Large intestine (tissue), 3 donors: ENCODE results near the gene VEZT. TPM values are rescaled to one million over a fixed set of nuclear protein-coding genes. Genes with fewer than 3 reads are reported as not detected.
"Not testable (repeated sequence)": the region's sequence is repeated elsewhere in the genome, so short reads cannot be mapped to it uniquely, and the experiment has no call there.

ENCODE experiments used
- DNase-seq, 2 donors: peaks; one replicate each; pipeline versions ENCODE4 v3.0.0 to v3.0.0-alpha.2; 2013
- H3K27ac ChIP-seq: one replicate; pipeline ENCODE4 v1.5.1; 2013; ENCODE audit warnings: low read length
- H3K27me3 ChIP-seq: 2 replicates; pipeline ENCODE4 v1.6.1; 2013; ENCODE audit warnings: low read length; ENCODE audit not compliant: control insufficient read depth, insufficient read depth
- H3K36me3 ChIP-seq: 2 replicates; pipeline ENCODE4 v1.6.1; 2013; ENCODE audit warnings: low read length; ENCODE audit not compliant: control insufficient read depth, insufficient read depth
- H3K4me1 ChIP-seq: one replicate; pipeline ENCODE4 v1.6.1; 2013; ENCODE audit warnings: low read length; ENCODE audit not compliant: control insufficient read depth, insufficient read depth
- H3K4me3 ChIP-seq: one replicate; pipeline ENCODE4 v1.5.1; 2013; ENCODE audit warnings: low read length
- H3K9me3 ChIP-seq: one replicate; pipeline ENCODE4 v1.6.1; 2013; ENCODE audit warnings: mild to moderate bottlenecking, low read depth, low read length, moderate library complexity; ENCODE audit not compliant: control insufficient read depth
- WGBS: methylation state at CpG from one replicate; pipeline ENCODE4 v1.1.5; 2013; ENCODE audit warnings: low lambda C conversion rate; ENCODE audit not compliant: insufficient coverage; 5-methylcytosine and 5-hydroxymethylcytosine counted together
- polyA plus RNA-seq: library from polyadenylated mRNA; unstranded; fragments of 120-200 nt; gene quantifications from one replicate; pipeline ENCODE4 v1.2.1, GENCODE V29; 2013

VEZT gene
- polyA plus RNA-seq, 1 donor: 61.2 TPM

DNA sequence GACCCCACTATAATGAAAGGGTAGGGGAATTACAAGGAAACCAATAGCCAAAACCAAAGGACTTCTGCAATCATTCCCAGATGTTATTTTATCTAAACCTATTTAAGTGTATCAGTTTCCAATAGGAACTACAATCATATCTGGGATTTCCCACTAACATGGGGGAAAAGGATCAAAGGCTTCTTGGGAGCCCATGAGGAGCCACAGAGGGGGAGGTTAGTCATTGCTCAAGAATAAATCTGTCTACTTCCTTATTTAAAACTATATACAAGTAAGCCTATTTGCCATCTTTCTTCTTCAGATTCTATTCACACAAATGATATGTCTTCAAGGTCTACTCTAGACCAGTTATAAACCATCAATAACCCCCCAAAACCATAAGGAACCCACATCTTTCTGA is 33.5 kb upstream of the VEZT start:
- no peak for DNase-seq
- Histone ChIP-seq H3K9me3 (no peaks in the 10 kb centered on the region), H3K4me3 (no peak overlapping the region), H3K36me3 (no peaks in the 10 kb centered on the region), H3K27me3 (no peaks in the 10 kb centered on the region), H3K4me1 (peaks cover 20% of the 10 kb centered on the region), H3K27ac (no peak overlapping the region)

- no peaks in the 10 kb centered on the region for H3K36me3 ChIP-seq
- H3K9me3 ChIP-seq: no peaks in the 10 kb centered on the region
- no peak overlapping the region for H3K4me3 ChIP-seq
- 100% methylated on average over 1 of the region's 8 CpGs for WGBS
- no peaks in the 10 kb centered on the region for H3K27me3 ChIP-seq
- H3K27ac ChIP-seq: no peak overlapping the region
- no peak for DNase-seq
- H3K4me1 ChIP-seq: peaks cover 20% of the 10 kb centered on the region
Measured at GRCh38 chr12:95185072-95185471, 32.5 kb upstream of the VEZT start.

DNA sequence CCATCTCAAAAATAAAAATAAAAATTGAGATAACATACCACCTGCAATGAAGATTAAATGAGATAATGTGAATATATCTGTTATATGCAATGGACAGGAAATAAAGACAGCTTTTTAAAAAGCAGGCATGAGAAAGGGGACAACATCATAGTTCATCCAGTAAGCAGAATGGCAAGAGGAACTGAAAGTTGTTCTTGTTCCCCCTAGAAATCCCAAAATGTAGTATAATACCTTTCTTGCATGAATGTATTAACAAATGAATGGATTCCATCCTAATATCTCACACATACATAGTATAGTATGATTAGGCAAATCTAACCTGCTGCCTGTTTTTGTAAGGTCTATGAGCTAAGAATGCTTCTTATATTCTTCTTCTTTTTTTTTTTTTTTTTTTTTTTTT is 31.8 kb upstream of the VEZT start:
- Histone ChIP-seq H3K27me3 (no peaks in the 10 kb centered on the region), H3K9me3 (no peaks in the 10 kb centered on the region), H3K4me1 (peaks cover 14% of the 10 kb centered on the region), H3K36me3 (no peaks in the 10 kb centered on the region), H3K4me3 (no peak overlapping the region), H3K27ac (no peak overlapping the region)
- no peak for DNase-seq

GRCh38 chr12:95187865-95188415 is 29.7 kb upstream of the VEZT start:
- Histone ChIP-seq H3K4me3 (no peak overlapping the region), H3K27ac (peak overlapping the region; percentile 69), H3K27me3 (no peaks in the 10 kb centered on the region), H3K4me1 (peaks cover 8% of the 10 kb centered on the region), H3K9me3 (no peaks in the 10 kb centered on the region), H3K36me3 (no peaks in the 10 kb centered on the region)
- DNase-seq: peak in 1 of 2 donors; percentile 80
- 20% methylated on average over 2 of the region's 5 CpGs for WGBS

GRCh38 chr12:95191060-95191696 is 26.4 kb upstream of the VEZT start:
- WGBS: no CpG with 5 or more reads among the region's 1 CpG
- H3K27ac ChIP-seq: no peak overlapping the region
- H3K9me3 ChIP-seq: no peaks in the 10 kb centered on the region
- no peak overlapping the region for H3K4me3 ChIP-seq
- H3K36me3 ChIP-seq: no peaks in the 10 kb centered on the region
- no peak for DNase-seq
- H3K27me3 ChIP-seq: no peaks in the 10 kb centered on the region
- H3K4me1 ChIP-seq: peaks cover 8% of the 10 kb centered on the region

DNA sequence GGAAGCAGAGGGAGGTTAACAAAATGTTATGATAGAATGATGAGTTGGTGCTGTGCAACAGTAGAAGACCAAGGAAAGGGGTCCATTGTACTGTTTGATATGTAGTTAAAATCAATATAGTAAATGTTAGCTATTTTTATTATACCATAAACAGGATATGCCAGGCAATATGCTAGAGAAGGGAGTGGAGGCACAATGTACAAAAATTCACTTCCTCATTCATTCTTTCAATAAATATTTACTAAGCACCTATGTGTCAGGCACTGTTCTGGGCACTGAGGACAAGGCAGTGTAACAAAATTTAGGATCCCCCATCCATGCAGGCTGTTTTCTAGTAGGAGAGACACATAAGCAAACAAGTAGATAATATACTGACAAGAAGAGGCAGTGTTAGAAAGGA is 25.3 kb upstream of the VEZT start:
- DNase-seq: no peak
- Histone ChIP-seq H3K9me3 (no peaks in the 10 kb centered on the region), H3K36me3 (no peaks in the 10 kb centered on the region), H3K4me1 (peaks cover 8% of the 10 kb centered on the region), H3K27ac (no peak overlapping the region), H3K4me3 (no peak overlapping the region), H3K27me3 (no peaks in the 10 kb centered on the region)

DNA sequence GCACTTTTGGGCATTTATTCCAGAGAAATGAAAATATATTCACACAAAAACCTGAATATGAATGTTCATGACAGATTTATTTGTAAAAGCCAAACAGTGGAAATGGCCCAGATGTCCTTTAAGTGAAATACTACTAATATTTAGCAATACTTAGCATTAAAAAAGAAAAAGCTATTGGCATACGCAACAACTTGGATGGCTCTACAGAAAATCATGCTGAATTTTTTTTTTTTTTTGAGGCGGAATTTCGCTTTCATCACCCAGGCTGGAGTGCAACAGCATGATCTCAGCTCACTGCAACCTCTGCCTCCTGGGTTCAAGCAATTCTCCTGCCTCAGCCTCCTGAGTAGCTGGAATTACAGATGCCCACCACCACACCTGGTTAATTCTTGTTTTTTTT is 24.5 kb upstream of the VEZT start:
- Histone ChIP-seq H3K36me3 (no peaks in the 10 kb centered on the region), H3K4me3 (no peak overlapping the region), H3K27me3 (no peaks in the 10 kb centered on the region), H3K27ac (no peak overlapping the region), H3K4me1 (peaks cover 5% of the 10 kb centered on the region), H3K9me3 (no peaks in the 10 kb centered on the region)
- no peak for DNase-seq
- no CpG with 5 or more reads among the region's 3 CpGs for WGBS

GRCh38 chr12:95195122-95195521 is 22.5 kb upstream of the VEZT start:
- Histone ChIP-seq H3K27me3 (no peaks in the 10 kb centered on the region), H3K4me3 (no peak overlapping the region), H3K36me3 (no peaks in the 10 kb centered on the region), H3K9me3 (no peaks in the 10 kb centered on the region), H3K4me1 (peaks cover 11% of the 10 kb centered on the region), H3K27ac (no peak overlapping the region)
- no peak for DNase-seq
- WGBS: 69% methylated on average over 3 of the region's 3 CpGs

- H3K4me3 ChIP-seq, H3K36me3 ChIP-seq, H3K9me3 ChIP-seq, H3K27ac ChIP-seq, DNase-seq, H3K27me3 ChIP-seq: not testable (repeated sequence)
- 100% methylated on average over 1 of the region's 7 CpGs for WGBS
- H3K4me1 ChIP-seq: peaks cover 24% of the 10 kb centered on the region
Measured at GRCh38 chr12:95196875-95197569, 20.6 kb upstream of the VEZT start.

GRCh38 chr12:95197636-95198035 is 20.0 kb upstream of the VEZT start:
- Histone ChIP-seq H3K4me3 (no peak overlapping the region), H3K9me3 (no peaks in the 10 kb centered on the region), H3K36me3 (no peaks in the 10 kb centered on the region), H3K4me1 (peaks cover 28% of the 10 kb centered on the region), H3K27me3 (no peaks in the 10 kb centered on the region), H3K27ac (no peak overlapping the region)
- DNase-seq: no peak
- 83% methylated on average over 1 of the region's 2 CpGs for WGBS

- Histone ChIP-seq H3K4me3 (no peak overlapping the region), H3K36me3 (no peaks in the 10 kb centered on the region), H3K4me1 (peaks cover 41% of the 10 kb centered on the region), H3K27ac (peak overlapping the region; percentile 89), H3K27me3 (no peaks in the 10 kb centered on the region), H3K9me3 (no peaks in the 10 kb centered on the region)
- DNase-seq: peak in 1 of 2 donors; percentile 35
- WGBS: no CpG with 5 or more reads among the region's 4 CpGs
Measured at GRCh38 chr12:95198914-95199313, 18.7 kb upstream of the VEZT start.
